Measurements from ENCODE around the gene KLLN. TPM values are rescaled to one million over a fixed set of nuclear protein-coding genes. Genes with fewer than 3 reads are reported as not detected.
A peak's percentile ranks its signal among the peaks of the same experiment; 100 is the strongest.

KLLN gene
- total and polyA plus RNA-seq, 2 of the 13 experiments (the other 11 are each of a cell fraction or from before 2014, with no cell fraction given) = 0.08 to 0.44 TPM

- no peak overlapping the region for H3K27ac ChIP-seq (ENCODE audit: extremely low read length, insufficient read depth, low read length)
- FAIRE-seq = no peak
- H3K4me2 ChIP-seq (ENCODE audit: low read depth, low read length) = no peak overlapping the region
- ATAC-seq = no peak
- no peaks in the 10 kb centered on the region; the same call in 1 of the 2 replicates for H4K20me1 ChIP-seq (ENCODE audit: insufficient read depth, low read length)
- H3K9ac ChIP-seq (ENCODE audit: insufficient read depth, low read depth, low read length) = no peak overlapping the region
- intact Hi-C loops (cut with micrococcal nuclease; ENCODE audit: unreplicated experiment) = no loop called here
- H3K27me3 ChIP-seq (ENCODE audit: control insufficient read depth in 1 of 2, insufficient read depth in 2 of 2, low read length in 2 of 2) = no peaks in the 10 kb centered on the region
- no peak overlapping the region for H3K4me3 ChIP-seq (replicated peaks in 1 of 3; ENCODE audit: insufficient read depth in 1 of 3, low read depth in 2 of 3, low read length in 3 of 3)
- 100% methylated on average over 2 of the region's 2 CpGs for WGBS (ENCODE audit: low lambda C conversion rate)
- no peaks in the 10 kb centered on the region for H3K4me1 ChIP-seq (ENCODE audit: insufficient read depth, low read length)
- peaks cover 17% of the 10 kb centered on the region for H3K79me2 ChIP-seq (ENCODE audit: insufficient read depth, low read length)
- in situ Hi-C loops (cut with HindIII; ENCODE audit: extremely low pct_ligation_motif_present, low pct_unique_long_range_greater_than_20kb) = no loop called here
- H3K9me3 ChIP-seq (ENCODE audit: low read length) = peaks cover 12% of the 10 kb centered on the region; the same call in 1 of the 2 replicates
- DNase-seq (ENCODE audit: low spot score) = no peak
- ChIA-PET POLR2A (no interaction called here), CTCF (ENCODE audit: low intra/inter-chr PET ratio, low total read pairs) (no interaction called here)
- H3K36me3 ChIP-seq (replicated peaks in 1 of 2; ENCODE audit: control insufficient read depth in 1 of 2, insufficient read depth in 2 of 2, low read length in 2 of 2) = peaks cover 0 to 3% of the 10 kb centered on the region in 2 experiments; a peak in 1 of 5 replicates
- BruUV-seq (replicated peaks) = no TSS peak
- TF ChIP-seq NFIB (CRISPR knock-in tag; IDR thresholded peaks at IDR 0.05; ENCODE audit: borderline replicate concordance) = no peak
- TF ChIP-seq ZNF564 (CRISPR knock-in tag; IDR thresholded peaks at IDR 0.05) = peak; percentile 99
- peak; percentile 60 for TF ChIP-seq MNT (IDR thresholded peaks at IDR 0.05)
- no peak overlapping the region for H2AFZ ChIP-seq (ENCODE audit: low read length)
Observed at GRCh38 chr10:87886635-87887034, 23.3 kb upstream of the KLLN start.

DNA sequence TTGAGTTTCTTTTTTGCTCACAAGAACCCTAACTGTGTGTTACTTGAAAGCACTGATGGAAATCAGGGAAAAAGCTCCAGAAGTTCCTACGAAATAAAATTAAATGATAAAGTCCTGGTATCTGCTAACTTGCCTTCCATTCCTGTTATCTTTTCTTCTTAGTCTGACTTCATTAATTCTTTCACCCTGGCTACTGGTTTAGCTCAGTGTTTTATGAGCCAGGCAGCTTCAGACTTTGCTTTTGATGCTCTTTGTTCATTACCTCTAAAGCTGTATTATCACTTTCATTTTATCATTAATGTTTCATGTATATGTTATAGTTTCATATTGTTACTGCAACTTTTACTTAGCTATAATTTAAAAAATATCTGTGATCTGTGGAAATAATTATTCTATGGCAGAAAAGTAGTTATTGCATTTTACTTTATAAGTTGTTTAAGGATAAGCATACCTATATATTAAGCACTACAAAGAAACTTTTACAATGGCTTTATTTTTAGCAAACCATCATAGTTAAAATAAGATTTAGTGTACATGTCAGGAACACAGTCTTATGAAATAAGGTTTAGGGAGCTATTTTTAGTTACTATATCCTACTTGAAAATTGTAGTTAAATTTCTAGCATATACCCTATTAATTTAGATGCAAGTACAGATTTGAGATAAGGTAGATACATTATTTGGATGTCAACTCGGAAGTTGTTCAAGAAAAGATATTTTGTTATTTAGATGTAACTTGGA lies 19.4 kb upstream of the KLLN start:
- POLR2A ChIA-PET = interaction anchor here (2.2 kb wide), 1 partner anchor 21 kb away, joined by 5 read pairs; no protein-coding TSS in a partner anchor

More for the DNA sequence above, 19.4 kb upstream of the KLLN start:
- Histone ChIP-seq H3K36me3 (replicated peaks in 1 of 2; ENCODE audit: control insufficient read depth in 1 of 2, insufficient read depth in 2 of 2, low read length in 2 of 2) (peaks cover 0 to 6% of the 10 kb centered on the region in 2 experiments; a peak in 1 of 5 replicates), H3K4me1 (ENCODE audit: insufficient read depth, low read length) (no peaks in the 10 kb centered on the region), H3K79me2 (ENCODE audit: insufficient read depth, low read length) (peaks cover 17% of the 10 kb centered on the region), H3K9ac (ENCODE audit: insufficient read depth, low read depth, low read length) (no peak overlapping the region), H3K27me3 (ENCODE audit: control insufficient read depth in 1 of 2, insufficient read depth in 2 of 2, low read length in 2 of 2) (no peaks in the 10 kb centered on the region), H3K27ac (ENCODE audit: extremely low read length, insufficient read depth, low read length) (no peak overlapping the region), H3K4me2 (ENCODE audit: low read depth, low read length) (no peak overlapping the region), H4K20me1 (ENCODE audit: insufficient read depth, low read length) (no peaks in the 10 kb centered on the region; the same call in 1 of the 2 replicates), H2AFZ (ENCODE audit: low read length) (no peak overlapping the region), H3K4me3 (replicated peaks in 1 of 3; ENCODE audit: insufficient read depth in 1 of 3, low read depth in 2 of 3, low read length in 3 of 3) (no peak overlapping the region), H3K9me3 (ENCODE audit: low read length) (peaks cover 12% of the 10 kb centered on the region; the same call in 1 of the 2 replicates)
- TF ChIP-seq TEAD3 (CRISPR knock-in tag; optimal IDR thresholded peaks at IDR 0.05; ENCODE audit: borderline replicate concordance) = no peak
- no peak for TF ChIP-seq ZNF432 (CRISPR knock-in tag; IDR thresholded peaks at IDR 0.05; ENCODE audit: borderline replicate concordance)
- no peak for TF ChIP-seq MAFK (conservative IDR thresholded peaks at IDR 0.05 in 1 of 2, IDR thresholded peaks at IDR 0.05 in 1 of 2; ENCODE audit: low read length in 2 of 2)
- no peak for TF ChIP-seq NFE2L1 (CRISPR knock-in tag; IDR thresholded peaks at IDR 0.05; ENCODE audit: borderline replicate concordance)
- TF ChIP-seq ZNF564 (CRISPR knock-in tag; IDR thresholded peaks at IDR 0.05) = no peak
- no peak for TF ChIP-seq THRA (CRISPR knock-in tag; IDR thresholded peaks at IDR 0.05; ENCODE audit: borderline replicate concordance)
- intact Hi-C loops (cut with micrococcal nuclease; ENCODE audit: unreplicated experiment) = no loop called here
- FAIRE-seq (no peak), ATAC-seq (no peak), DNase-seq (ENCODE audit: low spot score) (no peak)
- 99% methylated on average over 2 of the region's 2 CpGs for WGBS (ENCODE audit: low lambda C conversion rate)
- no TSS peak for BruUV-seq (replicated peaks)
- in situ Hi-C loops (cut with HindIII; ENCODE audit: extremely low pct_ligation_motif_present, low pct_unique_long_range_greater_than_20kb) = no loop called here
- CTCF ChIA-PET (ENCODE audit: low intra/inter-chr PET ratio, low total read pairs) = no interaction called here

Measured in HepG2 (cell line).